Muscle layer of duodenum (tissue), 2 donors: ENCODE measurements around the gene ADAMTS12.

Experiments used
- H3K27ac ChIP-seq: one replicate; pipeline ENCODE4 v1.7.0; 2013; ENCODE audit warnings: mild to moderate bottlenecking, low read length
- H3K27me3 ChIP-seq: one replicate; pipeline ENCODE4 v1.7.0; 2013; ENCODE audit warnings: low read depth, mild to moderate bottlenecking, control low read depth, low read length
- H3K36me3 ChIP-seq, 2 donors: one replicate each; pipeline ENCODE4 v1.7.0; 2013; ENCODE audit warnings: low read length in 2 of 2, control low read depth in 1 of 2, mild to moderate bottlenecking in 1 of 2; ENCODE audit not compliant: insufficient read depth in 2 of 2, control insufficient read depth in 1 of 2
- H3K4me1 ChIP-seq, 2 donors: one replicate each; pipeline ENCODE4 v1.7.0; 2013; ENCODE audit warnings: low read length in 2 of 2, mild to moderate bottlenecking in 2 of 2, control low read depth in 1 of 2, moderate library complexity in 1 of 2; ENCODE audit not compliant: insufficient read depth in 2 of 2, control insufficient read depth in 1 of 2
- H3K4me3 ChIP-seq, 2 donors: one replicate each; pipeline ENCODE4 v1.7.0; 2013; ENCODE audit warnings: low read length in 2 of 2, low read depth in 1 of 2, mild to moderate bottlenecking in 1 of 2
- H3K9me3 ChIP-seq, 2 donors: one replicate each; pipeline ENCODE4 v1.7.0; 2013; ENCODE audit warnings: low read length in 2 of 2, control low read depth in 1 of 2, mild to moderate bottlenecking in 1 of 2; ENCODE audit not compliant: control insufficient read depth in 1 of 2
- donor health status: healthy.

The ADAMTS12 gene

DNA sequence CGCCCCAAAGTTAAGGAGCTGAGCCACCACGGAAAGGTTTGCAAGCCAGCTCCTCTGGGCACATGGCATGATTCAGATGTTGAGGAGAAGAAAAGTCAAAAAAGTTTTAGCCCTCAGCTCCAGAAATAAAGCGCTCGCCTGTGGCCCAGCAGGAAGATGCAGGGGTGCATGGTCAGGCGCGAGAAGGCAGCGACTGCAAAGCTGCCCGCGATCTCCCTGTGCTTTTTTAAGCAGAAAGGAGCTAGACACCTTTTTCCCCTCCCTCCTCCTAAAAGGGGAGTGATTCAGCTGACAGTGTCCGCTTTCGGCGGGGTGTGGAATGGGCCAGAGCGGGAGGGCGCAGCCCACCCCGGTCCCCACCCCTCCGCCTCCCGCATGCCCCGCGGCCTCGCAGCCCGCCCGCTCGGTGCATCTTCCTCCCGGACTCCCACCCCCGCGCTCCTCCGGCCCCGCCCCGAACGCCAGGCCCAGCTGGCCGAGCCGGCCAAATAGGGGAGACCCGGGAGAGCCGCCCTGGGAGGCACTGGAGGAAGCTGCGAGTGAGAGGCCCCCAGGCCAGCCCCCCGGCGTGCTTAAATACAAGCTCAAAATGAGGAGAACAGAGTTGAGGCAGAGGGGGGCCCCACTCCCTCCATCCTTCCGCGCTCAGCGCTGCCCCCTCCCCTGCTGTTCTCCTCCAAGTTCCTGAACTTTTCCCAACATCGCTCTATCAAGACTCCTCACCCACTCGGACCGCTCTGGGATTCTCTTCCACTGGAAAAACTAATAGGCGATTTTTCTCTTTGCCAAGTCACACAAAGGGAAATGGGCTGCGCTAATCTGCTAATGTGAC is at the start of gene ADAMTS12:
Gene ADAMTS12, minus strand, starts transcription at position 203 of the 832 bp plus-strand sequence. Its CDS starts 134 bp downstream, at position 69.
- peak within 1 kb of the TSS; percentile 70 for H3K27ac ChIP-seq
- H3K4me1 ChIP-seq = peaks cover 6 to 25% of the 10 kb centered on the region in 2 donors
- no peaks in the 10 kb centered on the region for H3K36me3 ChIP-seq
- peak within 1 kb of the TSS; percentile 50 to 63 for H3K4me3 ChIP-seq
- no peaks in the 10 kb centered on the region for H3K9me3 ChIP-seq
- H3K27me3 ChIP-seq = no peaks in the 10 kb centered on the region

DNA sequence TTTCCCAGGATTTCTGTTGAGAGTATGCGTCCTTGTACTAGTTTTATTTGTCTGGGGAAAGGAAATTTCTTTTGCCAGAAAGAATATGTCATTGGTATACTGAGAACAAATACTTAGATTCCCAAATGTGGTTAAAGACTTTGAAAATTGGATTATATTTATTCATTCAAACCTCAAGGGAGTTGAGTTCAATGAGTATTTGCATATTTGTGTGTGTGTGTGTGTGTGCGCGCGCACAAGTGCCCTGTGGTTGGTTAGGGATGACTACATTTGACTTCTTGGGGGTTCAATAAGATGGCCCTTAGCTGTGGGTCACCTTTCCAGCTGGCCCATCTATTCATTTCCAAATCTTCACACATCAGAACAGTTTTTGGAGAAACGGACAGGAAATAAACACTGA is 49.3 kb upstream of the ADAMTS12 start:
- Histone ChIP-seq H3K9me3 (no peaks in the 10 kb centered on the region), H3K4me1 (peaks cover 0 to 11% of the 10 kb centered on the region in 2 donors), H3K4me3 (no peak overlapping the region), H3K36me3 (no peaks in the 10 kb centered on the region), H3K27me3 (peaks cover 35% of the 10 kb centered on the region), H3K27ac (no peak overlapping the region)

DNA sequence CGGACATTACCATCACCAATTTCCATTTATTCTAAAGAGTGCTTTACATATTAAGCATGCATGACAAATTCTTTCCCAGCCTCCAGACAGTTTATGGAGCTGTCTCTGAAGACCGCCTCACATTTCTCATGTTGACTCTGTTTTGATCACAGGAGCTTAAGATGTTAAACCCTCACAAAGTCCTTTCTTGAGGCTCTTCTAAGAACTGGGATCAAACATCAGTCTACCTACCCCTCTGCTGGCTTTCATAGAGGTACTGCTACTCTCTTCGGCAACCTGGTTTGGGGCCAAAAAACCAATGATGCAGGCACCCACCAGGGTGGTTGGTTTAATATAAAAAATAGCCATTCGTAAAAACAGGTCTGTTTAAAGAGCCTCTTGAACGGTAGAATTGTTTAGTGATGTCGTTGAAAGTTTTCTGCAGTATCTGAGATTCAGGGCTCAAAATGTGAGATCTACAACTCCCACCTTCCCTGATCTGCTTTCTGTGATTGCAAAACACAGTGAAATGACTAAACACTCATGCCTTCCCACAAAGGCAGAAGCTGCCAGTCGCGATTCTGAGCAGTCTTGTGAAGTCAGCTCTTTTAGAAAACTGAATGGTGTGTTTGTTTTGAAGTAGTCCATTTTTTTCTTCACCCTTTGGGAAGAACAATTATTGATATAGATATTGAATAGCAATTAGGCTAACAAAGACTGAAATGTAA is 47.9 kb upstream of the ADAMTS12 start:
- no peaks in the 10 kb centered on the region for H3K36me3 ChIP-seq
- peaks cover 0 to 18% of the 10 kb centered on the region in 2 donors for H3K4me1 ChIP-seq
- H3K4me3 ChIP-seq = no peak overlapping the region
- H3K27me3 ChIP-seq = peaks cover 35% of the 10 kb centered on the region
- H3K27ac ChIP-seq = no peak overlapping the region
- no peaks in the 10 kb centered on the region for H3K9me3 ChIP-seq

DNA sequence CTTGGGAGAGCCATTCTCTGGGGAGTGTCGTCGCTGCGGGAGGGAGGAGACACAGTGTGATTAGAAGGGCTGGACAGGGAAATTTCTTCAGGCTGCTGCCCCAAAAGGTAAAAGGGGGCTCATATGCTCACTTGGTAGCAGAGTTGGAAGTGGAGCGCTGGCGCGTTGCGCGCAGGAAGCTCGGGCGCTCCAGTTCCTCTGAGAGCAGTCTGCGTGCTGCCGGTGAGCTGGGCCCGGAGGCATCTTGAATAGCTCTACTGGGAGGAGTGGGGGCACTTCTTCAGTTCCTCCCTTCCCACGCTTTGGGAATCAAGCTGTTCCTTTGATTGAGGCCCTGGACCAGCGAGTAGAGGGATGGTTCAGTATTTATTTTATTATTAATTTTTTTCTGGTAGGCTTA is 47.1 kb upstream of the ADAMTS12 start:
- no peak overlapping the region for H3K27ac ChIP-seq
- peaks cover 35% of the 10 kb centered on the region for H3K27me3 ChIP-seq
- no peak overlapping the region for H3K4me3 ChIP-seq
- H3K9me3 ChIP-seq = no peaks in the 10 kb centered on the region
- H3K36me3 ChIP-seq = no peaks in the 10 kb centered on the region
- H3K4me1 ChIP-seq = peaks cover 0 to 18% of the 10 kb centered on the region in 2 donors

GRCh38 chr5:33938507-33938796 is 46.7 kb upstream of the ADAMTS12 start:
- H3K4me1 ChIP-seq = peaks cover 0 to 18% of the 10 kb centered on the region in 2 donors
- peaks cover 35% of the 10 kb centered on the region for H3K27me3 ChIP-seq
- no peaks in the 10 kb centered on the region for H3K9me3 ChIP-seq
- no peaks in the 10 kb centered on the region for H3K36me3 ChIP-seq
- no peak overlapping the region for H3K4me3 ChIP-seq
- no peak overlapping the region for H3K27ac ChIP-seq

DNA sequence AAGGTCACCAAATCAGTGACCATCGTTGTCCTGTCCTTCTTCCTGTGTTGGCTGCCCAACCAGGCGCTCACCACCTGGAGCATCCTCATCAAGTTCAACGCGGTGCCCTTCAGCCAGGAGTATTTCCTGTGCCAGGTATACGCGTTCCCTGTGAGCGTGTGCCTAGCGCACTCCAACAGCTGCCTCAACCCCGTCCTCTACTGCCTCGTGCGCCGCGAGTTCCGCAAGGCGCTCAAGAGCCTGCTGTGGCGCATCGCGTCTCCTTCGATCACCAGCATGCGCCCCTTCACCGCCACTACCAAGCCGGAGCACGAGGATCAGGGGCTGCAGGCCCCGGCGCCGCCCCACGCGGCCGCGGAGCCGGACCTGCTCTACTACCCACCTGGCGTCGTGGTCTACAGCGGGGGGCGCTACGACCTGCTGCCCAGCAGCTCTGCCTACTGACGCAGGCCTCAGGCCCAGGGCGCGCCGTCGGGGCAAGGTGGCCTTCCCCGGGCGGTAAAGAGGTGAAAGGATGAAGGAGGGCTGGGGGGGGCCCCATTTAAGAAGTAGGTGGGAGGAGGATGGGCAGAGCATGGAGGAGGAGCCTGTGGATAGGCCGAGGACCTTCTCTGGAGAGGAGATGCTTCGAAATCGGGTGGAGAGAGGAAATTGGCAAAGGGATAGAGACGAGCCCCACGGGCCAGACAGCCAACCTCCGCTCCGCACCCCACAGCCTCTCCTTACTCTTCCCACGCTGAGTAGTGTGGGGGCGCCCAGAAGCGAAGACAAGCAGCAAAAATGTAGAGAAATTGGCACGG is 46.1 kb upstream of the ADAMTS12 start:
- Histone ChIP-seq H3K36me3 (no peaks in the 10 kb centered on the region), H3K4me3 (no peak overlapping the region), H3K27ac (no peak overlapping the region), H3K27me3 (peaks cover 35% of the 10 kb centered on the region), H3K4me1 (peaks cover 0 to 18% of the 10 kb centered on the region in 2 donors), H3K9me3 (no peaks in the 10 kb centered on the region)

DNA sequence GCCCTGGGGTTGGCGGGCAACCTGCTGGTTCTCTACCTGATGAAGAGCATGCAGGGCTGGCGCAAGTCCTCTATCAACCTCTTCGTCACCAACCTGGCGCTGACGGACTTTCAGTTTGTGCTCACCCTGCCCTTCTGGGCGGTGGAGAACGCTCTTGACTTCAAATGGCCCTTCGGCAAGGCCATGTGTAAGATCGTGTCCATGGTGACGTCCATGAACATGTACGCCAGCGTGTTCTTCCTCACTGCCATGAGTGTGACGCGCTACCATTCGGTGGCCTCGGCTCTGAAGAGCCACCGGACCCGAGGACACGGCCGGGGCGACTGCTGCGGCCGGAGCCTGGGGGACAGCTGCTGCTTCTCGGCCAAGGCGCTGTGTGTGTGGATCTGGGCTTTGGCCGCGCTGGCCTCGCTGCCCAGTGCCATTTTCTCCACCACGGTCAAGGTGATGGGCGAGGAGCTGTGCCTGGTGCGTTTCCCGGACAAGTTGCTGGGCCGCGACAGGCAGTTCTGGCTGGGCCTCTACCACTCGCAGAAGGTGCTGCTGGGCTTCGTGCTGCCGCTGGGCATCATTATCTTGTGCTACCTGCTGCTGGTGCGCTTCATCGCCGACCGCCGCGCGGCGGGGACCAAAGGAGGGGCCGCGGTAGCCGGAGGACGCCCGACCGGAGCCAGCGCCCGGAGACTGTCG is 45.4 kb upstream of the ADAMTS12 start:
- peaks cover 34% of the 10 kb centered on the region for H3K27me3 ChIP-seq
- no peaks in the 10 kb centered on the region for H3K9me3 ChIP-seq
- no peak overlapping the region for H3K27ac ChIP-seq
- no peaks in the 10 kb centered on the region for H3K36me3 ChIP-seq
- peak overlapping the region; percentile 41 to 65 for H3K4me3 ChIP-seq
- peaks cover 0 to 18% of the 10 kb centered on the region in 2 donors for H3K4me1 ChIP-seq

- H3K27me3 ChIP-seq = peaks cover 31% of the 10 kb centered on the region
Measured at GRCh38 chr5:33936381-33937016, 44.7 kb upstream of the ADAMTS12 start, which contains the start of gene RXFP3. RXFP3 (plus strand) TSS chr5:33936386; CDS start chr5:33936741, 355 bp downstream.

DNA sequence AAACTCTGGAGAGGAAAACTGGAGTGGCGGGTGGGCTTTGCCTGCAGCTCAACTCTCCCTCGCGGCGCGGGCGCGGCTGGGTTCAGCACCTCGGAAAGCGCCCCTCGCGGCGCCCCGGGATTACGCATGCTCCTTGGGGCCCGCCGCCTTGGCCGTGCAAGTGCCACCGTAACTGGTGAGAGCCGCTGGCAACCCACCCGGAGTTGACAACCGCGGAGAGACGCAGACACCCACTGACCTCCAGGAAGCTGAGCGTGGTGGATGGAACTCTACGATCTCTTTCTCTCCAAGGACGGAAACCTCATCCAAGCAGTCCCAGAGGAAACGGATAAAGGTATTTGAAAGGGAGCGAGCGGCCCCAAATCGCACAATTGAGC is 44.2 kb upstream of the ADAMTS12 start:
- Histone ChIP-seq H3K4me1 (peaks cover 0 to 18% of the 10 kb centered on the region in 2 donors), H3K36me3 (no peaks in the 10 kb centered on the region), H3K27me3 (peaks cover 31% of the 10 kb centered on the region), H3K4me3 (peak overlapping the region; percentile 41 to 65), H3K9me3 (no peaks in the 10 kb centered on the region), H3K27ac (no peak overlapping the region)

More at GRCh38 chr5:33936381-33937016, 44.7 kb upstream of the ADAMTS12 start, which contains the start of gene RXFP3:
- Histone ChIP-seq H3K9me3 (no peaks in the 10 kb centered on the region), H3K27ac (no peak within 1 kb of the TSS), H3K4me3 (peak within 1 kb of the TSS; percentile 41 to 65), H3K4me1 (peaks cover 0 to 18% of the 10 kb centered on the region in 2 donors), H3K36me3 (no peaks in the 10 kb centered on the region)

GRCh38 chr5:33934176-33934575 is 42.4 kb upstream of the ADAMTS12 start:
- H3K4me3 ChIP-seq = no peak overlapping the region
- H3K4me1 ChIP-seq = peaks cover 0 to 18% of the 10 kb centered on the region in 2 donors
- no peaks in the 10 kb centered on the region for H3K9me3 ChIP-seq
- no peak overlapping the region for H3K27ac ChIP-seq
- H3K27me3 ChIP-seq = peaks cover 23% of the 10 kb centered on the region
- H3K36me3 ChIP-seq = no peaks in the 10 kb centered on the region
